ENCODE measurements around the gene CALML3.

- no peak for TF ChIP-seq CTCF (IDR thresholded peaks at IDR 0.05)
- no peak for TF ChIP-seq POLR2A (IDR thresholded peaks at IDR 0.05)
Measured at GRCh38 chr10:5570979-5571810, 46.4 kb downstream of the CALML3 start.
